ENCODE results near the gene RHO.

RHO gene

GRCh38 chr3:129501630-129502029 is 26.8 kb upstream of the RHO start:
- TF ChIP-seq PKNOX1 (IDR thresholded peaks at IDR 0.05) (no peak), L3MBTL2 (conservative IDR thresholded peaks at IDR 0.05) (no peak), FOXK2 (IDR thresholded peaks at IDR 0.05) (no peak), CTBP1 (IDR thresholded peaks at IDR 0.05; ENCODE audit: borderline replicate concordance) (no peak), ELF4 (IDR thresholded peaks at IDR 0.05) (no peak), ARNT (IDR thresholded peaks at IDR 0.05) (no peak), BHLHE40 (IDR thresholded peaks at IDR 0.05; ENCODE audit: borderline replicate concordance) (no peak), NFRKB (IDR thresholded peaks at IDR 0.05) (no peak), FOXM1 (IDR thresholded peaks at IDR 0.05; ENCODE audit: borderline replicate concordance) (no peak), HDGF (IDR thresholded peaks at IDR 0.05; ENCODE audit: borderline replicate concordance) (no peak), FOXA1 (IDR thresholded peaks at IDR 0.05) (no peak), TARDBP (IDR thresholded peaks at IDR 0.05) (no peak), SUZ12 (IDR thresholded peaks at IDR 0.05) (no peak), SP1 (IDR thresholded peaks at IDR 0.05) (no peak), ZNF384 (IDR thresholded peaks at IDR 0.05) (no peak), LEF1 (IDR thresholded peaks at IDR 0.05; ENCODE audit: borderline replicate concordance) (no peak)
- no peak for DNase-seq (ENCODE audit: extremely low spot score)
- ChIA-PET CTCF (no interaction called here), POLR2A (no interaction called here)

- CTCF ChIA-PET: no interaction called here
- no peak for TF ChIP-seq BHLHE40 (IDR thresholded peaks at IDR 0.05; ENCODE audit: borderline replicate concordance)
- no peak for TF ChIP-seq TARDBP (IDR thresholded peaks at IDR 0.05)
- no peak for TF ChIP-seq LEF1 (IDR thresholded peaks at IDR 0.05; ENCODE audit: borderline replicate concordance)
- TF ChIP-seq FOXM1 (IDR thresholded peaks at IDR 0.05; ENCODE audit: borderline replicate concordance): no peak
- TF ChIP-seq FOXA1 (IDR thresholded peaks at IDR 0.05): no peak
- no peak for DNase-seq (ENCODE audit: extremely low spot score)
- POLR2A ChIA-PET: no interaction called here
Observed at GRCh38 chr3:129502641-129503408, 25.6 kb upstream of the RHO start.

- no peak for DNase-seq (ENCODE audit: extremely low spot score)
- ChIA-PET CTCF (no interaction called here), POLR2A (no interaction called here)
- TF ChIP-seq TARDBP (IDR thresholded peaks at IDR 0.05) (no peak), ARNT (IDR thresholded peaks at IDR 0.05) (no peak), NFRKB (IDR thresholded peaks at IDR 0.05) (no peak), BHLHE40 (IDR thresholded peaks at IDR 0.05; ENCODE audit: borderline replicate concordance) (no peak), L3MBTL2 (conservative IDR thresholded peaks at IDR 0.05) (no peak), LEF1 (IDR thresholded peaks at IDR 0.05; ENCODE audit: borderline replicate concordance) (no peak), SP1 (IDR thresholded peaks at IDR 0.05) (no peak), ZNF384 (IDR thresholded peaks at IDR 0.05) (no peak), FOXM1 (IDR thresholded peaks at IDR 0.05; ENCODE audit: borderline replicate concordance) (no peak), SUZ12 (IDR thresholded peaks at IDR 0.05) (no peak), HDGF (IDR thresholded peaks at IDR 0.05; ENCODE audit: borderline replicate concordance) (no peak), FOXA1 (IDR thresholded peaks at IDR 0.05) (no peak), PKNOX1 (IDR thresholded peaks at IDR 0.05) (no peak), ELF4 (IDR thresholded peaks at IDR 0.05) (no peak), CTBP1 (IDR thresholded peaks at IDR 0.05; ENCODE audit: borderline replicate concordance) (no peak)
Observed at GRCh38 chr3:129503471-129504291, 24.8 kb upstream of the RHO start.

- POLR2A ChIA-PET: no interaction called here
- CTCF ChIA-PET: no interaction called here
- DNase-seq (ENCODE audit: extremely low spot score): no peak
- TF ChIP-seq TARDBP (IDR thresholded peaks at IDR 0.05): no peak
- no peak for TF ChIP-seq LEF1 (IDR thresholded peaks at IDR 0.05; ENCODE audit: borderline replicate concordance)
- TF ChIP-seq NFRKB (IDR thresholded peaks at IDR 0.05): no peak
- no peak for TF ChIP-seq ELF4 (IDR thresholded peaks at IDR 0.05)
- no peak for TF ChIP-seq FOXA1 (IDR thresholded peaks at IDR 0.05)
- TF ChIP-seq HDGF (IDR thresholded peaks at IDR 0.05; ENCODE audit: borderline replicate concordance): no peak
- TF ChIP-seq SUZ12 (IDR thresholded peaks at IDR 0.05): no peak
- no peak for TF ChIP-seq SP1 (IDR thresholded peaks at IDR 0.05)
- no peak for TF ChIP-seq FOXK2 (IDR thresholded peaks at IDR 0.05)
- TF ChIP-seq BHLHE40 (IDR thresholded peaks at IDR 0.05; ENCODE audit: borderline replicate concordance): no peak
- TF ChIP-seq FOXM1 (IDR thresholded peaks at IDR 0.05; ENCODE audit: borderline replicate concordance): no peak
- no peak for TF ChIP-seq PKNOX1 (IDR thresholded peaks at IDR 0.05)
- no peak for TF ChIP-seq ARNT (IDR thresholded peaks at IDR 0.05)
- TF ChIP-seq ZNF384 (IDR thresholded peaks at IDR 0.05): no peak
- no peak for TF ChIP-seq L3MBTL2 (conservative IDR thresholded peaks at IDR 0.05)
Observed at GRCh38 chr3:129504471-129505100, 23.9 kb upstream of the RHO start.

GRCh38 chr3:129505341-129505740 is 23.1 kb upstream of the RHO start:
- POLR2A ChIA-PET: no interaction called here
- no peak for DNase-seq (ENCODE audit: extremely low spot score)
- TF ChIP-seq HDGF (IDR thresholded peaks at IDR 0.05; ENCODE audit: borderline replicate concordance) (no peak), ARNT (IDR thresholded peaks at IDR 0.05) (no peak), SUZ12 (IDR thresholded peaks at IDR 0.05) (no peak), FOXK2 (IDR thresholded peaks at IDR 0.05) (no peak), ELF4 (IDR thresholded peaks at IDR 0.05) (no peak), ZNF384 (IDR thresholded peaks at IDR 0.05) (no peak)
- CTCF ChIA-PET: no interaction called here
